HFFc6 (cell line): ENCODE results near the gene ELFN1. TPM values are rescaled to one million over a fixed set of nuclear protein-coding genes. Genes with fewer than 3 reads are reported as not detected.

ENCODE experiments used
- DNase-seq: peaks from one replicate; pipeline ENCODE4 v3.0.0-alpha.2; 2018
- H3K27ac Mint-ChIP-seq: 2 replicates; pipeline ENCODE4 v1.8.0; 2020; ENCODE audit warnings: mild to moderate bottlenecking, mixed read lengths
- H3K27me3 Mint-ChIP-seq: 2 replicates; pipeline ENCODE4 v1.8.0; 2021; ENCODE audit warnings: mild to moderate bottlenecking, moderate library complexity, mixed read lengths; ENCODE audit not compliant: insufficient read depth
- H3K36me3 Mint-ChIP-seq: 2 replicates; pipeline ENCODE4 v1.8.0; 2021; ENCODE audit warnings: low read depth, mixed read lengths
- H3K4me1 Mint-ChIP-seq: 2 replicates; pipeline ENCODE4 v1.8.0; 2020; ENCODE audit warnings: low read depth, mixed read lengths
- H3K4me3 Mint-ChIP-seq: 2 replicates; pipeline ENCODE4 v1.8.0; 2020; ENCODE audit warnings: mild to moderate bottlenecking, moderate library complexity, mixed read lengths
- H3K9me3 Mint-ChIP-seq: 2 replicates; pipeline ENCODE4 v1.8.0; 2020; ENCODE audit warnings: mild to moderate bottlenecking, mixed read lengths
- CTCF ChIP-seq: fragments of 200-600 bp; sonication (generic); IDR thresholded peaks from 2 replicates; pipeline ENCODE4 v1.5.0; 2021; ENCODE audit warnings: antibody characterized with exemption, mild to moderate bottlenecking
- total RNA-seq, 6 experiments: library from RNA; stranded (reverse); fragmentation: NEBNext Ultra II Directional; extraction: Animal tissue kit (Norgen Biotek cat#: 25700); gene quantifications; 2 replicates in 1 of 6; 3 replicates in 5 of 6; pipeline ENCODE4 v1.2.3, GENCODE V29; 2021

The ELFN1 gene
- total RNA-seq, 6 experiments from 2014 or later: 1.5 to 4.2 (median 1.6) TPM

GRCh38 chr7:1768832-1769231 is 98.8 kb downstream of the ELFN1 start:
- Mint-ChIP-seq H3K9me3 (peaks cover 4% of the 10 kb centered on the region; the same call in 1 of the 2 replicates), H3K27me3 (peaks cover 18% of the 10 kb centered on the region), H3K4me1 (no peaks in the 10 kb centered on the region), H3K4me3 (no peak overlapping the region), H3K27ac (no peak overlapping the region), H3K36me3 (no peaks in the 10 kb centered on the region)
- no peak for DNase-seq
- TF ChIP-seq CTCF: no peak

- no peak for DNase-seq
- Mint-ChIP-seq H3K27me3 (peaks cover 18% of the 10 kb centered on the region), H3K36me3 (no peaks in the 10 kb centered on the region), H3K4me3 (no peak overlapping the region), H3K27ac (no peak overlapping the region), H3K9me3 (peaks cover 4% of the 10 kb centered on the region; the same call in 1 of the 2 replicates), H3K4me1 (no peaks in the 10 kb centered on the region)
- no peak for TF ChIP-seq CTCF
These were observed 99.5 kb downstream of the ELFN1 start for GRCh38 chr7:1769286-1770200.

GRCh38 chr7:1770331-1770730 is 100.3 kb downstream of the ELFN1 start:
- H3K4me1 Mint-ChIP-seq: no peaks in the 10 kb centered on the region
- H3K9me3 Mint-ChIP-seq: peaks cover 8% of the 10 kb centered on the region; the same call in 1 of the 2 replicates
- no peak overlapping the region for H3K27ac Mint-ChIP-seq
- H3K27me3 Mint-ChIP-seq: peaks cover 18% of the 10 kb centered on the region
- no peak overlapping the region for H3K4me3 Mint-ChIP-seq
- DNase-seq: no peak
- TF ChIP-seq CTCF: no peak
- H3K36me3 Mint-ChIP-seq: no peaks in the 10 kb centered on the region

- no peak for DNase-seq
- Mint-ChIP-seq H3K9me3 (peaks cover 21% of the 10 kb centered on the region), H3K36me3 (0 out of 2 replicates have a peak, but pooled peaks cover 4% of the 10 kb centered on the region), H3K27ac (no peak overlapping the region), H3K4me3 (no peak overlapping the region), H3K27me3 (peaks cover 16% of the 10 kb centered on the region), H3K4me1 (no peaks in the 10 kb centered on the region)
- no peak for TF ChIP-seq CTCF
These were observed 105.3 kb downstream of the ELFN1 start for GRCh38 chr7:1775389-1775788.

- H3K4me1 Mint-ChIP-seq: no peaks in the 10 kb centered on the region
- 0 out of 2 replicates have a peak, but pooled peaks cover 4% of the 10 kb centered on the region for H3K36me3 Mint-ChIP-seq
- no peak overlapping the region for H3K27ac Mint-ChIP-seq
- peaks cover 12% of the 10 kb centered on the region for H3K27me3 Mint-ChIP-seq
- H3K4me3 Mint-ChIP-seq: no peak overlapping the region
- DNase-seq: no peak
- H3K9me3 Mint-ChIP-seq: peaks cover 21% of the 10 kb centered on the region
- TF ChIP-seq CTCF: no peak
These were observed 107.0 kb downstream of the ELFN1 start for GRCh38 chr7:1777122-1777521.
